Spleen (tissue), 11 donors: ENCODE data around the gene TMEM175. TPM values are rescaled to one million over a fixed set of nuclear protein-coding genes. Genes with fewer than 3 reads are reported as not detected.
"Not testable (repeated sequence)": the region's sequence is repeated elsewhere in the genome, so short reads cannot be mapped to it uniquely, and the experiment has no call there.

Experiments used
- DNase-seq: peaks from one replicate; pipeline ENCODE4 v3.0.0-alpha.2; 2020
- H3K27ac ChIP-seq, 8 donors: fragments of 200-600 bp; sonication (generic) in 7 of 8; 1 replicate in 4 of 8; 2 replicates in 4 of 8; pipeline versions ENCODE4 v1.5.0 to v1.8.0; 2016 to 2021; ENCODE audit warnings: inconsistent platforms in 4 of 8, mild to moderate bottlenecking in 4 of 8, moderate library complexity in 1 of 8
- H3K27me3 ChIP-seq, 7 donors: fragments of 200-600 bp; sonication (generic) in 6 of 7; replicated peaks in 1 of 7; 1 replicate in 4 of 7; 2 replicates in 3 of 7; pipeline versions ENCODE4 v1.5.0 to v1.8.0; 2016 to 2021; ENCODE audit warnings: inconsistent platforms in 3 of 7, mild to moderate bottlenecking in 1 of 7
- H3K36me3 ChIP-seq, 6 donors: fragments of 200-600 bp; sonication (generic) in 5 of 6; 1 replicate in 4 of 6; 2 replicates in 2 of 6; pipeline versions ENCODE4 v1.5.0 to v1.8.0; 2016 to 2021; ENCODE audit warnings: inconsistent platforms in 2 of 6
- H3K4me1 ChIP-seq, 6 donors: fragments of 200-600 bp; sonication (generic) in 5 of 6; 1 replicate in 3 of 6; 2 replicates in 3 of 6; pipeline versions ENCODE4 v1.5.0 to v1.8.0; 2016 to 2021; ENCODE audit warnings: inconsistent platforms in 3 of 6
- H3K4me3 ChIP-seq, 8 donors: fragments of 200-600 bp; sonication (generic) in 7 of 8; 1 replicate in 4 of 8; 2 replicates in 4 of 8; pipeline versions ENCODE4 v1.5.0 to v1.8.0; 2016 to 2021; ENCODE audit warnings: inconsistent platforms in 4 of 8, mild to moderate bottlenecking in 4 of 8, moderate library complexity in 2 of 8
- H3K9me3 ChIP-seq, 8 donors: fragments of 200-600 bp; sonication (generic) in 7 of 8; 1 replicate in 4 of 8; 2 replicates in 4 of 8; pipeline versions ENCODE4 v1.5.0 to v1.8.0; 2016 to 2021; ENCODE audit warnings: inconsistent platforms in 4 of 8
- POLR2A ChIP-seq, 3 donors: fragments of 450-650 bp; IDR thresholded peaks; one replicate each; pipeline ENCODE4 v1.5.1; 2017; ENCODE audit warnings: antibody characterized with exemption in 3 of 3, mild to moderate bottlenecking in 1 of 3
- POLR2AphosphoS5 ChIP-seq, 3 donors: sonication (generic); formaldehyde crosslinking; IDR thresholded peaks; one replicate each; pipeline ENCODE4 v1.5.1; 2017; ENCODE audit warnings: antibody characterized with exemption in 3 of 3
- WGBS, 5 donors: extraction: QIAGEN DNeasy Blood & Tissue Kit in 3 of 5; methylation state at CpG; one replicate each; pipeline versions ENCODE4 v1.1.5 to v1.1.7; 2013 to 2018; 5-methylcytosine and 5-hydroxymethylcytosine counted together
- intact Hi-C: fragments of 100-400 bp; cut with DNase I; formaldehyde crosslinking; loops from one replicate; pipeline ENCODE4 v1.15.0; 2023; ENCODE audit warnings: low total_unique reads
- polyA plus RNA-seq, 3 donors: library from polyadenylated mRNA; stranded (reverse); fragments of 200-250 nt; gene quantifications; one replicate each; pipeline ENCODE4 v1.2.1, GENCODE V29; 2013
- total RNA-seq, 7 donors: library from RNA; depleted of rRNA in 3 of 7; stranded (reverse); fragments of >200 nt in 3 of 7; fragmentation: NEBNext Ultra II Directional in 4 of 7; extraction: Animal tissue kit (Norgen Biotek cat#: 25700) in 4 of 7; gene quantifications; one replicate each; pipeline versions ENCODE4 v1.1.0 to v1.2.1, GENCODE V29; 2016 to 2021
- TF ChIP-seq, protein P1 (sequence below), 11 experiments: fragments of 200-600 bp in 7 of 11; fragments of 450-650 bp in 4 of 11; sonication (generic) in 4 of 11; IDR thresholded peaks in 8 of 11; conservative IDR thresholded peaks in 3 of 11; 1 replicate in 7 of 11; 2 replicates in 4 of 11; pipeline versions ENCODE4 v1.4.0 to v1.8.0; 2016 to 2021; ENCODE audit warnings: antibody characterized with exemption in 11 of 11, inconsistent platforms in 4 of 11, mild to moderate bottlenecking in 1 of 11
- donor health status: healthy with polysubstance abuse.
- donor health status: DM: no; HTN: no; CAD: no; lungs with moderate emphysema.
- donor health status: DM: no; HTN: no; CAD: no.
- donor health status: Bipolar disorder and iron deficiency.
- donor health status: healthy.
- donor health status: DM: no; HTN: no; CAD: no.
- donor health status: DM: yes; HTN: yes; CAD: no.

The TMEM175 gene
- total and polyA plus RNA-seq, 10 donors, result 38.2 to 83.9 (median 60.4) TPM

DNA sequence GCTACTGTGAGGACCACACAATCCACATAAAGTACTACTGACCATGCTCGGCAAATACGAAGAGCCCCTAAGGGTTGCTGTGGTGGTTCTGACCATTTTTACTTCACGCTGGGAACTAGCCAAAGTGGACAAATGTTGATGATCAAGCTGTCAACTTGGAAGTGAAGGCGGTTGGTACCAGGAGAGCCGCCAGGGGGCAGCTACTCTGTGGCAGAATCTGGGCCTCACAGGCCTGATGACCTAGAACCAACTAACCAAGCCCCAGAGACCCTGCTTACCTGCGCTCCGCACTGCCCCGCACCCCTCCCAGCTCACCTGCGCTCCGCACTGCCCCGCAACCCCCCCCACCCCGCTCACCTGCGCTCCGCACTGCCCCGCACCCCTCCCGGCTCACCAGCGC lies 5.7 kb upstream of the TMEM175 start:
- Histone ChIP-seq H3K9me3 (no peaks in the 10 kb centered on the region), H3K27ac (no peak overlapping the region), H3K27me3 (no peaks in the 10 kb centered on the region), H3K4me3 (no peak overlapping the region), H3K4me1 (peaks cover 44 to 92% (median 89%) of the 10 kb centered on the region in 6 donors), H3K36me3 (peaks cover 0 to 32% (median 0%) of the 10 kb centered on the region in 6 donors)
- 91 to 93% (median 92%) methylated on average over 8 to 17 of the region's 17 CpGs for WGBS, 5 donors
- peak; percentile 58 for DNase-seq
- intact Hi-C loops, result no loop called here
- TF ChIP-seq, protein P1, sequence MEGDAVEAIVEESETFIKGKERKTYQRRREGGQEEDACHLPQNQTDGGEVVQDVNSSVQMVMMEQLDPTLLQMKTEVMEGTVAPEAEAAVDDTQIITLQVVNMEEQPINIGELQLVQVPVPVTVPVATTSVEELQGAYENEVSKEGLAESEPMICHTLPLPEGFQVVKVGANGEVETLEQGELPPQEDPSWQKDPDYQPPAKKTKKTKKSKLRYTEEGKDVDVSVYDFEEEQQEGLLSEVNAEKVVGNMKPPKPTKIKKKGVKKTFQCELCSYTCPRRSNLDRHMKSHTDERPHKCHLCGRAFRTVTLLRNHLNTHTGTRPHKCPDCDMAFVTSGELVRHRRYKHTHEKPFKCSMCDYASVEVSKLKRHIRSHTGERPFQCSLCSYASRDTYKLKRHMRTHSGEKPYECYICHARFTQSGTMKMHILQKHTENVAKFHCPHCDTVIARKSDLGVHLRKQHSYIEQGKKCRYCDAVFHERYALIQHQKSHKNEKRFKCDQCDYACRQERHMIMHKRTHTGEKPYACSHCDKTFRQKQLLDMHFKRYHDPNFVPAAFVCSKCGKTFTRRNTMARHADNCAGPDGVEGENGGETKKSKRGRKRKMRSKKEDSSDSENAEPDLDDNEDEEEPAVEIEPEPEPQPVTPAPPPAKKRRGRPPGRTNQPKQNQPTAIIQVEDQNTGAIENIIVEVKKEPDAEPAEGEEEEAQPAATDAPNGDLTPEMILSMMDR (IDR thresholded peaks at IDR 0.05 in 8 of 11, conservative IDR thresholded peaks at IDR 0.05 in 3 of 11), result peak in 2 of 11 experiments; percentile 10 to 30
- no peak for TF ChIP-seq POLR2AphosphoS5 (IDR thresholded peaks at IDR 0.05)

DNA sequence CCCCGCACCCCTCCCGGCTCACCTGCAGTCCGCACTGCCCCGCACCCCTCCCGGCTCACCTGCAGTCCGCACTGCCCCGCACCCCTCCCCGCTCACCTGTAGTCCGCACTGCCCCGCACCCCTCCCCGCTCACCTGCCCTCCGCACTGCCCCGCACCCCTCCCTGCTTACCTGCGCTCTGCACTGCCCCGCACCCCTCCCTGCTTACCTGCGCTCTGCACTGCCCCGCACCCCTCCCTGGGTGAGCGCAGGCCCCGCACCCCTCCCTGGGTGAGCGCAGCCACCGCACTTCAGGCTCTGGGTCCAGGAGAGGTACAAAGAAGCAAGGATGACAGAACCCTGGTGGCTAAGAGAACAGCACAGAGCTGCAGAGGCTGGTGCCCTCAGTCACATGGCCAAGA lies 4.7 kb upstream of the TMEM175 start:
- peaks cover 38 to 84% (median 79%) of the 10 kb centered on the region in 6 donors for H3K4me1 ChIP-seq
- WGBS, 5 donors, result 93 to 97% (median 97%) methylated on average over 15 to 21 of the region's 21 CpGs
- H3K27me3 ChIP-seq, H3K9me3 ChIP-seq, H3K27ac ChIP-seq, intact Hi-C loops, H3K4me3 ChIP-seq: not testable (repeated sequence)
- H3K36me3 ChIP-seq, result peaks cover 0 to 26% (median 0%) of the 10 kb centered on the region in 6 donors
- DNase-seq, result peak; percentile 65

DNA sequence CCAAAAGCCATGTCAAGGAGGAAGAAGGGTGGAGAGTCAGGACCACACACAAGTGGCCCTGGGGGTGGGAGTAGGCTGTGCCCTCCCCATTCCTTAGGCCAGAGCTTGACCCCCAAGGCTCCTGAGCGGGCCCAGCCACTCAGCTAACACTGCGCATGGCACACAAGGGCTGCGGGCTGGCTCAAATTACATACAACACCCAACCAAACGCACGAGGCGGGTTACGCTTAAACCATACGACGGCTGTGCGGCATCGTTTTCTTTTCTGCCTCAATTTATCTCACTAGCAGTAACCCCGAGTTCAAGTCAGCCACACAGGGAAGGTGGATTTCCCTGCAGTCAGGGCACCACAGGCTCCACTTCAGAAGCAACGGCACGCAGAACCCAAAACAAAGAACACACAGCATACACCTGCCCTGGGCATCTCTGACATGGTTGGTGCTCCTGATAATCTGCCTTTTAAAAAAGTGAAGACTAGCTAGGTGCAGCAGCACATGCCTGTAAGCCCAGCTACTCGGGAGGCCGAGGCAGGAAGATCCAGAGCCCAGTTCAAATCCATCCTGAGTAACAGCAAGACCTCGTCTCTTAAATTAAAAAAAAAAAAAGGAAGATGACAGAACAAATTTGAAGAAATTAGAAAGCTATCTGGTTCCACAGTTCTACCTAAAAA lies 3.0 kb upstream of the TMEM175 start:
- Histone ChIP-seq H3K27ac (peak overlapping the region in 5 of 8 donors; percentile 29 to 98 (median 94)), H3K9me3 (no peaks in the 10 kb centered on the region), H3K36me3 (peaks cover 0 to 26% (median 0%) of the 10 kb centered on the region in 6 donors), H3K4me1 (peaks cover 31 to 84% (median 79%) of the 10 kb centered on the region in 6 donors), H3K27me3 (no peaks in the 10 kb centered on the region), H3K4me3 (no peak overlapping the region)
- intact Hi-C loops, result no loop called here
- peak; percentile 66 for DNase-seq
- TF ChIP-seq, protein P1 (IDR thresholded peaks at IDR 0.05 in 8 of 11, conservative IDR thresholded peaks at IDR 0.05 in 3 of 11), result no peak
- TF ChIP-seq POLR2A (IDR thresholded peaks at IDR 0.05), result no peak
- no peak for TF ChIP-seq POLR2AphosphoS5 (IDR thresholded peaks at IDR 0.05)
- 93 to 94% (median 93%) methylated on average over 17 of the region's 17 CpGs for WGBS, 5 donors

DNA sequence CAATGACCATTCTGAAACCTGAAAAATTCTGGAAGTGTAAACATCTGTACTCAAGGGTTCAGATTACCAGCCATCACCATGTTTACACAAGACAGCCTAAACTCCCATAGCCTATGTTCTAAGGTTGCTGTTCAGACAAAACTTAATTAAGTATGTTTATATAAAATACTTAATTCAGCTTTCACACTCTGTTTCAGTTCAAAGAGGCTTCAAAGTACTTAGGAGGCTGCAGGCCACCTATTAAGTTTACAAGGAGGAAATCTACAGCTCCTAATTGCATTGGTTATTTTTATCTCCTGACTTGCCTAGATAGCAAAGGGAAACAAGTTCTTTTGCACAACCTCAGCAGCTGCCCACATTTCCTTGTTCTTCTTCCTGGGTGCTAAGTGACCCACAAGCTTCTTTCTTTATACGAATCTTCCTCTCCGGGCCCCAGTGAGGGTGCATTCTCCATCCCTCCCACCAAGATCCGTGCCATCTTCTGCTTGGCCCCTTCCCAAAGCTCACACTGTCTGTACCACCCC lies 2.2 kb upstream of the TMEM175 start:
- Histone ChIP-seq H3K27ac (peak overlapping the region; percentile 29 to 98 (median 94)), H3K36me3 (peaks cover 0 to 26% (median 0%) of the 10 kb centered on the region in 6 donors), H3K4me3 (peak overlapping the region in 3 of 8 donors; percentile 88 to 99 (median 93)), H3K9me3 (no peaks in the 10 kb centered on the region), H3K27me3 (no peaks in the 10 kb centered on the region), H3K4me1 (peaks cover 35 to 84% (median 79%) of the 10 kb centered on the region in 6 donors)
- 18 to 38% (median 27%) methylated on average over 3 of the region's 3 CpGs for WGBS, 5 donors
- DNase-seq, result peak; percentile 44
- TF ChIP-seq POLR2AphosphoS5 (IDR thresholded peaks at IDR 0.05) (no peak), POLR2A (IDR thresholded peaks at IDR 0.05) (no peak)
- TF ChIP-seq, protein P1 (IDR thresholded peaks at IDR 0.05 in 8 of 11, conservative IDR thresholded peaks at IDR 0.05 in 3 of 11), result no peak
- intact Hi-C loops, result loop anchor here (5.0 kb wide), 1 partner anchor 42 kb away; the partner anchor contains the start of gene DGKQ
